GM10248 (cell line): Measurements from ENCODE around the gene ZDHHC20.

Experiments used
- CTCF ChIA-PET: fragments of 300-600 bp; sonication (Branson Sonifier 250); formaldehyde crosslinking; extraction: SDS; loops from one replicate; lab custom pipeline; 2021; ENCODE audit warnings: antibody characterized with exemption; lab: Yijun Ruan, JAX
- POLR2A ChIA-PET: fragments of 350-650 bp; sonication (Branson Sonifier 250); formaldehyde crosslinking; extraction: SDS; loops from one replicate; lab custom pipeline; 2020; ENCODE audit warnings: antibody characterized with exemption; lab: Yijun Ruan, JAX
- DNase-seq: peaks from one replicate; pipeline ENCODE4 v3.0.0; 2012; ENCODE audit errors: extremely low spot score
- TF ChIP-seq, protein P1 (sequence below): IDR thresholded peaks from 2 replicates; pipeline ENCODE4 v1.5.1; 2012; ENCODE audit warnings: mild to moderate bottlenecking, low read depth; ENCODE audit errors: extremely low read depth, missing control alignments, control extremely low read depth

ZDHHC20 gene, protein sequence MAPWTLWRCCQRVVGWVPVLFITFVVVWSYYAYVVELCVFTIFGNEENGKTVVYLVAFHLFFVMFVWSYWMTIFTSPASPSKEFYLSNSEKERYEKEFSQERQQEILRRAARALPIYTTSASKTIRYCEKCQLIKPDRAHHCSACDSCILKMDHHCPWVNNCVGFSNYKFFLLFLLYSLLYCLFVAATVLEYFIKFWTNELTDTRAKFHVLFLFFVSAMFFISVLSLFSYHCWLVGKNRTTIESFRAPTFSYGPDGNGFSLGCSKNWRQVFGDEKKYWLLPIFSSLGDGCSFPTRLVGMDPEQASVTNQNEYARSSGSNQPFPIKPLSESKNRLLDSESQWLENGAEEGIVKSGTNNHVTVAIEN

DNA sequence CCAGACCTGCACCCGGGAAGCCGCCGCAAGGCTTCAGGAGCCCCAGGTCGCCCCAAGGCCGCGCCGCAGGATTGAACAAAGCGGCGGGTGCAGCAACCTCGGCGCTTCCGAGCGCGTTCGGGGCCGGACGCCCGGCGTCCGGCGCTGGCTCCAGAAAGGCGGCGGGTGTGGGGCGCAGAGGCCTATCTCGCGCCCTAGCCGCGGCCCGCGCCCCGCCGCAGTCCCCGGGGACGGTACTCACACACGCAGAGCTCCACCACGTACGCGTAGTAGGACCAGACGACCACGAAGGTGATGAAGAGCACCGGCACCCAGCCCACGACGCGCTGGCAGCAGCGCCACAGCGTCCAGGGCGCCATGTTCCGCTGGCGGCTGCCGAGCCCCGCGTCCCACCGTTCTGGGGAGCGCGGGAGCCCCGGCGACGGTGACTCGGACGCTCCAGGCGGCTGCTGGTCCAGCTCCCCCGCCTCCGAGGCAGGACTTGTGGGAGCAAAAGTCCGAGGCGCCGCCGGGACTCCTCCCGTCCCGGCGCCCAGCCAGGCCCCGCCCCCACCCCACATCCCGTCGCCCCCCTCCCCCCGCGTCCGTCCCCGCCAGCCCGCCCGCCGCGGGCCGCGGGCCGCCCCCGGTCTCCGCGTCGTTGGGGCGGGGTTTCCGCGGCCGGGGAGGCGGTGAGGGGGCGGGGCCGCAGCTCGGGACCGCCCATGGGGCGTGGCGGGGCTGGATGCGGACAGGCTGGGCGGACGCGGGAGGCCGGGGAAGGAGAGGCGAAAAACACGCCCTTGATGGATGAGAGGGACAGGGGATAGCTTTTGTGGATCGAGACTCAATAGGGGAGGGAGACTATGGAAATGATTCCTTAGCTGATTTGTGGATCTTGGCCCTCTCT, at the start of gene ZDHHC20:
ZDHHC20 (minus strand) TSS at position 491 of the 889 bp plus-strand sequence; CDS start at position 359, 132 bp downstream.
- ChIA-PET CTCF (interaction anchor here (1.3 to 5.3 kb wide), 5 partner anchors 14 to 161 kb away, joined by 4 to 22 read pairs (median 6); no protein-coding TSS in a partner anchor), POLR2A (interaction anchor here (0.5 to 0.9 kb wide), 3 partner anchors 46 to 315 kb away, joined by 3 to 5 read pairs (median 5); partner anchors contain the start of gene MICU2)
- peak; percentile 98 for DNase-seq
- TF ChIP-seq, protein P1, sequence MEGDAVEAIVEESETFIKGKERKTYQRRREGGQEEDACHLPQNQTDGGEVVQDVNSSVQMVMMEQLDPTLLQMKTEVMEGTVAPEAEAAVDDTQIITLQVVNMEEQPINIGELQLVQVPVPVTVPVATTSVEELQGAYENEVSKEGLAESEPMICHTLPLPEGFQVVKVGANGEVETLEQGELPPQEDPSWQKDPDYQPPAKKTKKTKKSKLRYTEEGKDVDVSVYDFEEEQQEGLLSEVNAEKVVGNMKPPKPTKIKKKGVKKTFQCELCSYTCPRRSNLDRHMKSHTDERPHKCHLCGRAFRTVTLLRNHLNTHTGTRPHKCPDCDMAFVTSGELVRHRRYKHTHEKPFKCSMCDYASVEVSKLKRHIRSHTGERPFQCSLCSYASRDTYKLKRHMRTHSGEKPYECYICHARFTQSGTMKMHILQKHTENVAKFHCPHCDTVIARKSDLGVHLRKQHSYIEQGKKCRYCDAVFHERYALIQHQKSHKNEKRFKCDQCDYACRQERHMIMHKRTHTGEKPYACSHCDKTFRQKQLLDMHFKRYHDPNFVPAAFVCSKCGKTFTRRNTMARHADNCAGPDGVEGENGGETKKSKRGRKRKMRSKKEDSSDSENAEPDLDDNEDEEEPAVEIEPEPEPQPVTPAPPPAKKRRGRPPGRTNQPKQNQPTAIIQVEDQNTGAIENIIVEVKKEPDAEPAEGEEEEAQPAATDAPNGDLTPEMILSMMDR: no peak

DNA sequence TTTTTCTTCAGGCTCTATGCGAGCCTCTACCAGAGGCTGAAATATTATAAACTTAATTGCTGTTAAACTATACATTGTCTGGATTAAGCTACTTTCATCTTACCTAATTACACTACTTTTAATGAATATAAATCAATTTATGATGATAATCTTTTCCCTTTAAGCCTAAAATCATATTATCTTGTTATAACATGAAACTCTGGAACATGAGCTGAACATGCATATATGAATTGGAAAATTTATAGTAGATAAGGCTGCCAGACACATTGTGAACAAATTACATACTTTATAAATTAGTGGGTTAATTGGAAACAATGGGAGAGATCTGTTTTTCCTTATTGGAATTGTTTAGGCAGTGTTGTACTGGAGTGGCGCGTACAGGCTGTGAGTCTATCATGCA, 45.3 kb upstream of the ZDHHC20 start:
- no peak for DNase-seq
- TF ChIP-seq, protein P1: no peak
- CTCF ChIA-PET: no interaction called here
- POLR2A ChIA-PET: no interaction called here

DNA sequence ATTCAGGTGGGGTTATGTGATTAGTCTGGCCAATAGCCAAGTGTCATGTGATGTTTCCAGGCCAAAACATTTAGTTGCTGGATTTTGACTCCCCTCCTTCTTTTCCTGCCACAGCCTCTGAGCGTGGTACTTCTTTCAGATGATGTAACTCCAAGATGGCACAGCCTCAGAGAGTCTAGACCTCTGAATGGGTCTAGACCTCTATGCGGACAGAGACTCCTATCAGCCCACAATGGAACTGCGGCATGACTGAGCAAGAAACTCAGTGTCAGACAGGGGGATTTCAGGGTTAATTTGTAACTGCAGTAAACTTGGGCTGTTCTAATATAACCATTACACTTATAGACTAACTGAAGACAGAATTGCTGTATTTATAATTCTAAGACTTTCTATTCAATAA, 42.6 kb upstream of the ZDHHC20 start:
- CTCF ChIA-PET: no interaction called here

DNA sequence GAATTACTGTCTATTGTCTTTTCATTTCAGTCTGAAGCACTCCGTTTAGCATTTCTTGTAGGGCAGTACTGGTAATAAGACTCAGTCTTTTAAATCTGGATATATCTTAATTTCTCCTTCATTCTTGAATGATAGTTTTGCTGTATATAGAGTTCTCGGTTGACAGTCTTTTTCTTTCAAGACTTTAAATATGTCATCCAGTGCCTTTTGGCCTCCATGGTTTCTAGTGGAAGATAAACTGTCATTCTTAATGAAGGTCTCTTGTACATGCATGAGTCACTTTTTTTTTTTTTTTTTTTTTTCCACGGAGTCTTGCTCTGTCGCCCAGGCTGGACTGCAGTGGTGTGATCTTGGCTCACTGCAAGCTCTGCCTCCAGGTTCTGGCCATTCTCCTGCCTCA, 27.2 kb upstream of the ZDHHC20 start:
- TF ChIP-seq, protein P1: no peak
- no peak for DNase-seq
- POLR2A ChIA-PET: no interaction called here
- CTCF ChIA-PET: interaction anchor here (1.4 kb wide), 1 partner anchor 9 kb away, joined by 3 read pairs; no protein-coding TSS in a partner anchor

More for the DNA sequence above, 42.6 kb upstream of the ZDHHC20 start:
- no peak for DNase-seq
- POLR2A ChIA-PET: no interaction called here
- TF ChIP-seq, protein P1: no peak

DNA sequence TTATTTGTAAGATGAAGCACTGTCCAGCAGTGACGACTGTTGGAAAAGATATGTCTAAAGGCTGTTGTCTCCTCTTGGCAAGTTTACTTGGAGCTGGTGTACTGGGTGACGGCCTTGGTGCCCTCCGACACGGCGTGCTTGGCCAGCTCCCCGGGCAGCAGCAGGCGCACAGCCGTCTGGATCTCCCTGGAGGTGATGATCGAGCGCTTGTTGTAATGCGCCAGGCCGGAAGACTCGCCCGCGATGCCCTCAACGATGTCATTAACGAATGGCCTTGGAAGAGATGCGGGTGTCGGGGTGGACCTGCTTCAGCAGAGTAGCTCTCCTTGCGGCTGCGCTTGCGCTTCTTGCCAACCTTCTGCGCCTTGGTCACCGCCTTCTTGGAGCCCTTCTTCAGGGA, 24.6 kb upstream of the ZDHHC20 start:
- CTCF ChIA-PET: no interaction called here

More for the DNA sequence above, 24.6 kb upstream of the ZDHHC20 start:
- DNase-seq: no peak
- TF ChIP-seq, protein P1: no peak
- POLR2A ChIA-PET: no interaction called here
